AG08396 (cell line): Measurements from ENCODE around the gene LRG1.
"Not testable (repeated sequence)": the region's sequence is repeated elsewhere in the genome, so short reads cannot be mapped to it uniquely, and the experiment has no call there.

ENCODE experiments used
- DNase-seq: peaks from one replicate; pipeline ENCODE4 v3.0.0; 2012; ENCODE audit warnings: low spot score, mixed read lengths

The LRG1 gene

GRCh38 chr19:4527377-4527776, 12.5 kb downstream of the LRG1 start:
- not testable (repeated sequence) for DNase-seq

- no peak for DNase-seq
These were observed 14.3 kb downstream of the LRG1 start for GRCh38 chr19:4525563-4526002.

GRCh38 chr19:4524808-4525562, 14.9 kb downstream of the LRG1 start:
- DNase-seq = peak; percentile 78

GRCh38 chr19:4523306-4524110, 16.3 kb downstream of the LRG1 start:
- DNase-seq = peak; percentile 75

GRCh38 chr19:4522291-4523002, 17.4 kb downstream of the LRG1 start:
- no peak for DNase-seq

- DNase-seq = no peak
These were observed 18.0 kb downstream of the LRG1 start for GRCh38 chr19:4521888-4522242.

GRCh38 chr19:4521170-4521887, 18.5 kb downstream of the LRG1 start:
- DNase-seq = no peak

- DNase-seq = no peak
These were observed 20.1 kb downstream of the LRG1 start for GRCh38 chr19:4519521-4520277.

- DNase-seq = no peak
These were observed 20.7 kb downstream of the LRG1 start for GRCh38 chr19:4519172-4519496.

- DNase-seq = peak; percentile 56
These were observed 21.3 kb downstream of the LRG1 start, which contains the start of gene PLIN4 for GRCh38 chr19:4518345-4519171. PLIN4 (minus strand) TSS chr19:4518486; CDS start chr19:4518272, 214 bp downstream.

- DNase-seq = no peak
These were observed 22.3 kb downstream of the LRG1 start for GRCh38 chr19:4517451-4518057.

- DNase-seq = no peak
These were observed 22.9 kb downstream of the LRG1 start for GRCh38 chr19:4516939-4517300.

- no peak for DNase-seq
These were observed 23.5 kb downstream of the LRG1 start for GRCh38 chr19:4516199-4516938.

GRCh38 chr19:4515732-4516131, 24.1 kb downstream of the LRG1 start:
- DNase-seq = no peak

- DNase-seq = no peak
These were observed 26.6 kb downstream of the LRG1 start for GRCh38 chr19:4513248-4513647.

- DNase-seq = no peak
These were observed 27.8 kb downstream of the LRG1 start for GRCh38 chr19:4512070-4512469.

GRCh38 chr19:4511300-4512054, 28.4 kb downstream of the LRG1 start:
- DNase-seq = no peak

- DNase-seq = no peak
These were observed 29.2 kb downstream of the LRG1 start for GRCh38 chr19:4510435-4511255.
